OCI-LY3 (cell line): ENCODE results near the gene LAMC2.
"Not testable (repeated sequence)": the region's sequence is repeated elsewhere in the genome, so short reads cannot be mapped to it uniquely, and the experiment has no call there.

Source experiments
- H2AFZ ChIP-seq: fragments of 200-600, 300-600 bp; shearing (Covaris generic); 2 replicates; pipeline ENCODE4 v1.6.0; 2014; ENCODE audit warnings: antibody characterized with exemption, low read depth, low read length
- H3K27ac ChIP-seq: fragments of 200-600, 300-600 bp; sonication (generic); 2 replicates; pipeline ENCODE4 v1.5.1; 2014; ENCODE audit warnings: mild to moderate bottlenecking, low read length, moderate library complexity, mixed read lengths
- H3K27me3 ChIP-seq: fragments of 200-600, 300-600 bp; sonication (generic); 2 replicates; pipeline ENCODE4 v1.6.1; 2014; ENCODE audit warnings: low read depth, low read length, mixed read lengths
- H3K36me3 ChIP-seq: fragments of 200-600, 300-600 bp; sonication (generic); replicated peaks from 2 replicates; pipeline ENCODE3; 2014; ENCODE audit warnings: low read depth, low read length, mixed read lengths
- H3K4me1 ChIP-seq: fragments of 300-600, 200-600 bp; sonication (generic); 2 replicates; pipeline ENCODE4 v1.6.1; 2014; ENCODE audit warnings: low read length, mixed read lengths
- H3K4me2 ChIP-seq: fragments of 200-600, 300-600 bp; sonication (generic); 2 replicates; pipeline ENCODE4 v1.6.1; 2014; ENCODE audit warnings: low read length, mixed read lengths
- H3K4me3 ChIP-seq: fragments of 300-600, 200-600 bp; sonication (generic); 2 replicates; pipeline ENCODE4 v1.5.1; 2014; ENCODE audit warnings: antibody characterized with exemption, mild to moderate bottlenecking, low read length, moderate library complexity
- H3K79me2 ChIP-seq: fragments of 300-600, 200-600 bp; shearing (Covaris generic); 2 replicates; pipeline ENCODE4 v1.6.1; 2014; ENCODE audit warnings: mild to moderate bottlenecking, low read length, mixed read lengths
- H3K9ac ChIP-seq: fragments of 300-600, 200-600 bp; shearing (Covaris generic); 2 replicates; pipeline ENCODE4 v1.6.0; 2014; ENCODE audit warnings: mild to moderate bottlenecking, low read length, moderate library complexity
- H3K9me3 ChIP-seq: fragments of 200-600, 300-600 bp; shearing (Covaris generic); 2 replicates; pipeline ENCODE4 v1.6.1; 2014; ENCODE audit warnings: low read length, mixed read lengths; ENCODE audit not compliant: insufficient read depth
- H4K20me1 ChIP-seq: fragments of 200-600, 300-600 bp; sonication (generic); 2 replicates; pipeline ENCODE4 v1.6.1; 2016; ENCODE audit warnings: low read length, mixed read lengths; ENCODE audit not compliant: insufficient read depth
- CTCF ChIP-seq: fragments of 200-600, 300-600 bp; sonication (generic); IDR thresholded peaks from 2 replicates; pipeline ENCODE4 v1.5.1; 2014; ENCODE audit warnings: antibody characterized with exemption, low read length, low read depth
- EZH2phosphoT487 ChIP-seq: fragments of 200-600 bp; shearing (Covaris generic); IDR thresholded peaks from 2 replicates; pipeline ENCODE4 v1.6.1; 2018; ENCODE audit warnings: antibody characterized with exemption, mixed run types, low read depth

Gene LAMC2

DNA sequence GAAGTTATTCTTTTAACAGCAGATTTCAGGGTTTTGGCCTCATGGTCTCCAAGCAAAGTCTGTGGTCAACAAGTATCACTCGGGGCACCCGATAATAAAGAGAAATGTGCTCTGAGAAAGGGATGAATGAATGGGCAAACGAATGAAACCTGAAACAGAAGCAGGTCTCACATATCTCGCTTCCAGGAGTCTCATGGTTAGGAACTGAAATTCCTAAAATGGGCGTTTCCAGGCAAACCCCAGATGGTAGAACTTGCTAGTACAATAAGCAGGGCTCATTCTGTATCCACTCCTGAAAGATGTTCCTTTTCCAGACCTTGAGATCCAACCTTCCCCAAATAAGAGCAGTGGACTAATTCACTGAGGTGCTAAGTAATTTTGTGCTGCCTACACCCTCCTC is 87.2 kb downstream of the LAMC2 start:
- no peaks in the 10 kb centered on the region for H3K79me2 ChIP-seq
- peaks cover 5% of the 10 kb centered on the region for H3K4me1 ChIP-seq
- TF ChIP-seq EZH2phosphoT487: no peak
- no peak for TF ChIP-seq CTCF
- no peak overlapping the region for H2AFZ ChIP-seq
- peaks cover 10% of the 10 kb centered on the region for H3K27me3 ChIP-seq
- no peak overlapping the region for H3K27ac ChIP-seq
- no peaks in the 10 kb centered on the region for H3K36me3 ChIP-seq
- no peak overlapping the region for H3K4me3 ChIP-seq
- H3K4me2 ChIP-seq: no peak overlapping the region
- H3K9ac ChIP-seq: no peak overlapping the region
- H4K20me1 ChIP-seq: no peaks in the 10 kb centered on the region
- no peaks in the 10 kb centered on the region for H3K9me3 ChIP-seq

GRCh38 chr1:183273984-183274383 is 87.9 kb downstream of the LAMC2 start:
- not testable (repeated sequence) for H3K9ac ChIP-seq, H3K4me1 ChIP-seq, H3K4me3 ChIP-seq, H3K79me2 ChIP-seq, H4K20me1 ChIP-seq, H3K4me2 ChIP-seq, H3K36me3 ChIP-seq, H3K9me3 ChIP-seq, H3K27ac ChIP-seq, H2AFZ ChIP-seq
- H3K27me3 ChIP-seq: peaks cover 10% of the 10 kb centered on the region

DNA sequence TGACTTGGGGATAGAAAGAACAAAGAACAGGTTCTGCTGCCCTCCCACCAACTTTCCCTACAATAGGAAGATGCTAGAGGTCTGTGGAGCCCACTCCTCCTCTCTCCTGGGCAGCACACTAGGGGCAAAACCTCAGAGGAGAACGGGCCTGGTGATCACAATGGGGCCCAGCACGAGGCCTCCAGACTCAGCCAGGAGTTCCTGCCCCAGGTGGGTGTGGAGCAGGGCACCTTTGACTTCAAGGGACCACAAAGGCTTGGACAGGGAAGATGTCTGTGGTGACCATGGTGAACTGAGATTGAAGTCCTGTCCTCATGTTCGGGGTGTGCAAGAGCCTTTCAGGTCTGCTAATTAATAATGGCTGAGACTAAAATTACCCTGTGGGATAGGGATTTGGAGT is 88.8 kb downstream of the LAMC2 start:
- no peaks in the 10 kb centered on the region for H3K79me2 ChIP-seq
- H3K9me3 ChIP-seq: no peaks in the 10 kb centered on the region
- no peaks in the 10 kb centered on the region for H4K20me1 ChIP-seq
- H3K9ac ChIP-seq: no peak overlapping the region
- H3K4me3 ChIP-seq: no peak overlapping the region
- H3K4me2 ChIP-seq: no peak overlapping the region
- no peak overlapping the region for H2AFZ ChIP-seq
- H3K27me3 ChIP-seq: peaks cover 10% of the 10 kb centered on the region
- H3K36me3 ChIP-seq: no peaks in the 10 kb centered on the region
- TF ChIP-seq EZH2phosphoT487 (no peak), CTCF (no peak)
- peaks cover 5% of the 10 kb centered on the region for H3K4me1 ChIP-seq
- no peak overlapping the region for H3K27ac ChIP-seq

DNA sequence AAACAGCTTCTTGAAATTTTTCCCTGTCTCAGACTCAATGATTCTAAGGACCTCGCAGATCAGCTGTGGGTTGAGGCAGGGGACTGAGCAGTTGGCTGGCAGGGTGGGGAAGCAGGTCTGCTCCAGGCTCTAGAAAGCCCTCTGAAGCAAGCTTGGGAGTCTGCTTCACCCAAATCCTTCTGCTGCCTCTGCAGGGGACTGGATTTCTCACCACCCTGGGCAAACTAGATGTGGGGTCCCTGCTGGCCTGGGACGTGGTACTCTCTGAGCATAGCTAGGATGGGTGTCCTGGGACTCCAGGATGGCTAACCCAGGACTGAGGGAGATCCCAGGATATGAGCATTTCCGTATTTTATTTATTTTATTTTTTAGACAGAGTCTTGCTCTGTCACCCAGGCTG is 89.3 kb downstream of the LAMC2 start:
- H3K9ac ChIP-seq: no peak overlapping the region
- H3K4me2 ChIP-seq: no peak overlapping the region
- peaks cover 5% of the 10 kb centered on the region for H3K4me1 ChIP-seq
- no peaks in the 10 kb centered on the region for H3K9me3 ChIP-seq
- H3K79me2 ChIP-seq: no peaks in the 10 kb centered on the region
- peaks cover 10% of the 10 kb centered on the region for H3K27me3 ChIP-seq
- H3K36me3 ChIP-seq: no peaks in the 10 kb centered on the region
- H3K27ac ChIP-seq: no peak overlapping the region
- H2AFZ ChIP-seq: no peak overlapping the region
- no peak for TF ChIP-seq EZH2phosphoT487
- no peak overlapping the region for H3K4me3 ChIP-seq
- H4K20me1 ChIP-seq: no peaks in the 10 kb centered on the region

DNA sequence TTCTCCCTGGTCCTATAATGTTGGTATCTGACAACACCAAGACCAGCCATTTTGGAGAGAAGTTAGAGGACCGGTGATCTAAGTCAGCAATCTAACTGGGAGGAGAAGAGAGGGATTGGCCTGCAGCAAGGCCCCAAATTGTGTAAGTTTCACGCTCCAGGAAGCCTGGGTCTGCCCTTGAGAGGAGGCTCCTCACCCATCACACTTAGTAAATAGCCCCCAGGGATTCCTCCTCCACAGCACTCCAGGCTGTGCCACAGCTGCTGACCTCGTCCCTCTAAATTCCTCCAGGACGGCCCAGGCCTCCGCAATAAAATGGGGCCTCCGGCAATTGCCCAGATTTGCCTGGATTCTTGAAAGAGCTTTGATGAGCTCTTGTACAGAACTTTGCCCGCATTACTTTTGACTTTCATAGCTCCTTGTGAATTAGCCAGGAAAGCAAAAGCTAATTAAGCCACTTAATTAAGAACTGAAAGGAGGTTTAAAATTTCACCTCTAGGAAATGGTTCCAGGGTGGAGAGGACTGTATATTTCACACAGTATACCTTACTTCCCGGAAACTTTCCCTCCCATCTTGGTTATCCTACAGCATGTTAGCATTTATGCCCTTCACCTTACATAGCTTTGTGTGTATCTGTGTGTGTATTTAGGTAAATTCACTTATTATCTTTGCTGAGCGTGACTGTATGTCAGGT is 90.5 kb downstream of the LAMC2 start:
- H3K79me2 ChIP-seq: no peaks in the 10 kb centered on the region

More for the DNA sequence above, 90.5 kb downstream of the LAMC2 start:
- Histone ChIP-seq H4K20me1 (no peaks in the 10 kb centered on the region), H3K27ac (no peak overlapping the region), H3K27me3 (peaks cover 4% of the 10 kb centered on the region; the same call in 1 of the 2 replicates), H3K9me3 (no peaks in the 10 kb centered on the region), H3K36me3 (no peaks in the 10 kb centered on the region), H3K4me2 (no peak overlapping the region), H3K4me3 (no peak overlapping the region), H3K9ac (no peak overlapping the region), H3K4me1 (no peaks in the 10 kb centered on the region), H2AFZ (no peak overlapping the region)
- TF ChIP-seq EZH2phosphoT487 (no peak), CTCF (no peak)
